NB4 (cell line): Measurements from ENCODE around the gene ARPC5L.
A peak's percentile ranks its signal among the peaks of the same experiment; 100 is the strongest.
"Not testable (repeated sequence)": the region's sequence is repeated elsewhere in the genome, so short reads cannot be mapped to it uniquely, and the experiment has no call there.

Source experiments
- DNase-seq: peaks from one replicate; pipeline ENCODE4 v3.0.0; 2010; ENCODE audit warnings: low read depth
- H3K4me3 ChIP-seq: one replicate; pipeline ENCODE4 v1.5.1; 2011; ENCODE audit warnings: mild to moderate bottlenecking, low read depth, low read length, moderate library complexity
- MYC ChIP-seq: IDR thresholded peaks from 2 replicates; pipeline ENCODE4 v1.6.1; 2011; ENCODE audit warnings: low read depth, low read length
- POLR2A ChIP-seq: IDR thresholded peaks from 2 replicates; pipeline ENCODE4 v1.6.1; 2011; ENCODE audit warnings: mild to moderate bottlenecking; ENCODE audit not compliant: insufficient read length; ENCODE audit errors: extremely low read depth
- TF ChIP-seq, protein P1 (sequence below): IDR thresholded peaks from one replicate; pipeline ENCODE4 v1.5.1; 2012; ENCODE audit warnings: low read depth, low read length
- TF ChIP-seq, protein P2 (sequence below): IDR thresholded peaks from 2 replicates; pipeline ENCODE4 v1.6.1; 2011; ENCODE audit warnings: low read depth, low read length

Gene ARPC5L

GRCh38 chr9:124839612-124840299 lies 22.2 kb upstream of the ARPC5L start:
- H3K4me3 ChIP-seq, result no peak overlapping the region
- DNase-seq, result no peak
- TF ChIP-seq, protein P1, sequence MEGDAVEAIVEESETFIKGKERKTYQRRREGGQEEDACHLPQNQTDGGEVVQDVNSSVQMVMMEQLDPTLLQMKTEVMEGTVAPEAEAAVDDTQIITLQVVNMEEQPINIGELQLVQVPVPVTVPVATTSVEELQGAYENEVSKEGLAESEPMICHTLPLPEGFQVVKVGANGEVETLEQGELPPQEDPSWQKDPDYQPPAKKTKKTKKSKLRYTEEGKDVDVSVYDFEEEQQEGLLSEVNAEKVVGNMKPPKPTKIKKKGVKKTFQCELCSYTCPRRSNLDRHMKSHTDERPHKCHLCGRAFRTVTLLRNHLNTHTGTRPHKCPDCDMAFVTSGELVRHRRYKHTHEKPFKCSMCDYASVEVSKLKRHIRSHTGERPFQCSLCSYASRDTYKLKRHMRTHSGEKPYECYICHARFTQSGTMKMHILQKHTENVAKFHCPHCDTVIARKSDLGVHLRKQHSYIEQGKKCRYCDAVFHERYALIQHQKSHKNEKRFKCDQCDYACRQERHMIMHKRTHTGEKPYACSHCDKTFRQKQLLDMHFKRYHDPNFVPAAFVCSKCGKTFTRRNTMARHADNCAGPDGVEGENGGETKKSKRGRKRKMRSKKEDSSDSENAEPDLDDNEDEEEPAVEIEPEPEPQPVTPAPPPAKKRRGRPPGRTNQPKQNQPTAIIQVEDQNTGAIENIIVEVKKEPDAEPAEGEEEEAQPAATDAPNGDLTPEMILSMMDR, result peak; percentile 33
- no peak for TF ChIP-seq MYC

GRCh38 chr9:124840300-124840833 lies 21.6 kb upstream of the ARPC5L start:
- no peak for DNase-seq
- TF ChIP-seq POLR2A (no peak), MYC (no peak)
- TF ChIP-seq, protein P1, result peak; percentile 30
- TF ChIP-seq, protein P2, sequence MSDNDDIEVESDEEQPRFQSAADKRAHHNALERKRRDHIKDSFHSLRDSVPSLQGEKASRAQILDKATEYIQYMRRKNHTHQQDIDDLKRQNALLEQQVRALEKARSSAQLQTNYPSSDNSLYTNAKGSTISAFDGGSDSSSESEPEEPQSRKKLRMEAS, result no peak

GRCh38 chr9:124841075-124841821 lies 20.7 kb upstream of the ARPC5L start:
- no peak for DNase-seq
- no peak for TF ChIP-seq POLR2A
- H3K4me3 ChIP-seq, result no peak overlapping the region

More at GRCh38 chr9:124840300-124840833, 21.6 kb upstream of the ARPC5L start:
- H3K4me3 ChIP-seq, result no peak overlapping the region

- no peak overlapping the region for H3K4me3 ChIP-seq
- no peak for DNase-seq
- TF ChIP-seq, protein P1, result no peak
- TF ChIP-seq MYC (no peak), POLR2A (no peak)
- TF ChIP-seq, protein P2, result no peak
Measured at GRCh38 chr9:124843456-124844034, 18.4 kb upstream of the ARPC5L start.

DNA sequence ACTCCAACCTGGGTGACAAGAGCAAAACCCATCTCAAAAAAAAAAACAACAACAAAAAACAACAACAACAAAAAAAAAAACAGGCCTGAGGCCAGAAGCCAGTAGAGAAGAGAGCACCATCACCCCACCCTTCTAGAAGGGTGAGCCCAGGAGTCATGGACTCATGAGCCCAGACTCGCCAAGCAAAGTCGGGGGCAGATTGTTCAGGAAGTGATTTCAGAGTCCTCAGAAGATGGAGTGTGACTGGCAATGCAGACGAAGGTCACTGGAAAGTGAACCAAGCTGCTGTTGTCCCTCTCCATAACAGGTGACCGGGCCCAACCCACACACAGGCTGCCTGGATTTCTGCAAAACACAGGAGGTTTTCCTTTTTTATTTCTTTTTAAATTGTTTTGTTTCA lies 17.6 kb upstream of the ARPC5L start:
- H3K4me3 ChIP-seq, result no peak overlapping the region
- TF ChIP-seq, protein P2, result no peak
- no peak for TF ChIP-seq POLR2A
- DNase-seq, result no peak

GRCh38 chr9:124846467-124846866 lies 15.5 kb upstream of the ARPC5L start:
- not testable (repeated sequence) for H3K4me3 ChIP-seq, DNase-seq

DNA sequence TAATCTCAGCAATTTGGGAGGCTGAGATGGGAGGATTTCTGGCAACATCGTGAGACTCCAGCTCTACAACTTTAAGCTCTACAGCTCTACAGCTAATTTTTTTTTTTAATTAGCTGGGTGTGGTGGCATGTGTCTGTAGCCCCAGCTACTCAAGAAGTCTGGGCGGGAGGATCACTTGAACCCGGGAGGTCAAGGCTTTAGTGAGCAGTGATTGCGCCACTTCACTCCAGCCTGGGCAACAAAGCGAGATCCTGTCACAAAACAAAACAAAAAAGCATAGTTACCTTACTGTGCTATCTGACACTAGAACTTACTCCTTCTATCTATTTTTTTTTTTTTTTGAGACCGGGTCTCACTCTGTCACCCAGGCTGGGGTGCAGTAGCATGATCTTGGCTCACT lies 15.0 kb upstream of the ARPC5L start:
- DNase-seq, result no peak
- H3K4me3 ChIP-seq, result no peak overlapping the region
- TF ChIP-seq POLR2A (no peak), MYC (no peak)
- TF ChIP-seq, protein P2, result no peak
- TF ChIP-seq, protein P1, result no peak
